ENCODE data around the gene MS4A18.
"Not testable (repeated sequence)": the region's sequence is repeated elsewhere in the genome, so short reads cannot be mapped to it uniquely, and the experiment has no call there.

Gene MS4A18

GRCh38 chr11:60748821-60749220, 24.3 kb downstream of the MS4A18 start:
- no peak for TF ChIP-seq CTCF (IDR thresholded peaks at IDR 0.05; ENCODE audit: low read depth, low read length)
- DNase-seq (ENCODE audit: extremely low read depth, low read depth): no peak

- no peak for TF ChIP-seq CTCF (IDR thresholded peaks at IDR 0.05; ENCODE audit: low read depth, low read length)
- DNase-seq (ENCODE audit: extremely low read depth, low read depth): no peak
Observed at GRCh38 chr11:60750911-60751310, 26.4 kb downstream of the MS4A18 start.

GRCh38 chr11:60753309-60753708, 28.8 kb downstream of the MS4A18 start:
- TF ChIP-seq CTCF (IDR thresholded peaks at IDR 0.05; ENCODE audit: low read depth, low read length): no peak
- no peak for DNase-seq (ENCODE audit: extremely low read depth, low read depth)

GRCh38 chr11:60754887-60755286, 30.4 kb downstream of the MS4A18 start:
- DNase-seq (ENCODE audit: extremely low read depth, low read depth): no peak
- TF ChIP-seq CTCF (IDR thresholded peaks at IDR 0.05; ENCODE audit: low read depth, low read length): no peak

- TF ChIP-seq CTCF (IDR thresholded peaks at IDR 0.05; ENCODE audit: low read depth, low read length): no peak; the same call in none of the 2 replicates
- no peak for DNase-seq (ENCODE audit: extremely low read depth, low read depth)
Observed at GRCh38 chr11:60756307-60757032, 31.9 kb downstream of the MS4A18 start, which contains the start of gene MS4A15. TSS of gene MS4A15 (plus strand) at chr11:60756867. CDS start at chr11:60763734, 6,867 bp downstream.

GRCh38 chr11:60757231-60757800, 32.8 kb downstream of the MS4A18 start:
- DNase-seq (ENCODE audit: extremely low read depth, low read depth): no peak
- no peak for TF ChIP-seq CTCF (IDR thresholded peaks at IDR 0.05; ENCODE audit: low read depth, low read length)

- DNase-seq (ENCODE audit: extremely low read depth, low read depth): not testable (repeated sequence)
Observed at GRCh38 chr11:60758671-60759070, 34.2 kb downstream of the MS4A18 start.

GRCh38 chr11:60759438-60760225, 35.1 kb downstream of the MS4A18 start:
- not testable (repeated sequence) for DNase-seq (ENCODE audit: extremely low read depth, low read depth)
